ENCODE data around the gene SMIM24.

- no peak for TF ChIP-seq CTCF (conservative IDR thresholded peaks at IDR 0.05; ENCODE audit: low read length)
- TF ChIP-seq EZH2phosphoT487 (IDR thresholded peaks at IDR 0.05; ENCODE audit: borderline replicate concordance): no peak
These were observed 19.6 kb upstream of the SMIM24 start for GRCh38 chr19:3499738-3500428.
